IPS DF 4.7 (cell line): Measurements from ENCODE around the gene C1QTNF12.

Experiments used
- DNase-seq: peaks from one replicate; pipeline ENCODE4 v3.0.0-alpha.2; 2013; ENCODE audit warnings: low spot score; ENCODE audit errors: extremely low read depth

Gene C1QTNF12

GRCh38 chr1:1213345-1214265, 32.9 kb downstream of the C1QTNF12 start, which contains the start of gene TNFRSF4:
Gene TNFRSF4, minus strand, starts transcription at chr1:1214153. Its CDS starts 26 bp downstream, at chr1:1214127.
- no peak for DNase-seq

GRCh38 chr1:1212780-1213344, 33.7 kb downstream of the C1QTNF12 start:
- no peak for DNase-seq

- DNase-seq: no peak
Observed at GRCh38 chr1:1211541-1212441, 34.7 kb downstream of the C1QTNF12 start.

- no peak for DNase-seq
Observed at GRCh38 chr1:1210726-1211540, 35.6 kb downstream of the C1QTNF12 start.

GRCh38 chr1:1208713-1209433, 37.6 kb downstream of the C1QTNF12 start:
- DNase-seq: no peak

- DNase-seq: no peak
Observed at GRCh38 chr1:1207571-1207892, 39.0 kb downstream of the C1QTNF12 start.

- no peak for DNase-seq
Observed at GRCh38 chr1:1206966-1207531, 39.5 kb downstream of the C1QTNF12 start.

GRCh38 chr1:1206376-1206965, 40.1 kb downstream of the C1QTNF12 start, which contains the start of gene TNFRSF18:
Gene TNFRSF18, minus strand, starts transcription at chr1:1206592. Its CDS starts 21 bp downstream, at chr1:1206571.
- no peak for DNase-seq

GRCh38 chr1:1205769-1206375, 40.6 kb downstream of the C1QTNF12 start:
- DNase-seq: no peak

GRCh38 chr1:1204998-1205768, 41.3 kb downstream of the C1QTNF12 start:
- DNase-seq: no peak

GRCh38 chr1:1204425-1204920, 42.0 kb downstream of the C1QTNF12 start:
- no peak for DNase-seq

GRCh38 chr1:1203561-1204424, 42.7 kb downstream of the C1QTNF12 start:
- DNase-seq: no peak

GRCh38 chr1:1202831-1203560, 43.5 kb downstream of the C1QTNF12 start:
- no peak for DNase-seq

- DNase-seq: no peak
Observed at GRCh38 chr1:1200876-1201810, 45.4 kb downstream of the C1QTNF12 start.
